KMS-11 (cell line): ENCODE data around the gene ELL2.

Experiments
- H2AFZ ChIP-seq: fragments of 200-600 bp; sonication (generic); 2 replicates; pipeline ENCODE4 v1.6.1; 2016; ENCODE audit warnings: antibody characterized with exemption, mixed run types, low read depth
- H3K27ac ChIP-seq: fragments of 200-600 bp; sonication (generic); 2 replicates; pipeline ENCODE4 v1.6.1; 2016; ENCODE audit warnings: mild to moderate bottlenecking, mixed run types
- H3K27me3 ChIP-seq: fragments of 200-600 bp; sonication (generic); 2 replicates; pipeline ENCODE4 v1.6.1; 2017; ENCODE audit warnings: mild to moderate bottlenecking, low read depth, mixed run types, moderate library complexity; ENCODE audit not compliant: insufficient read depth
- H3K36me3 ChIP-seq: fragments of 200-600 bp; sonication (generic); 2 replicates; pipeline ENCODE4 v1.6.1; 2017; ENCODE audit warnings: mild to moderate bottlenecking, mixed run types; ENCODE audit not compliant: insufficient read depth
- H3K4me1 ChIP-seq: fragments of 200-600 bp; sonication (generic); 2 replicates; pipeline ENCODE4 v1.6.1; 2016; ENCODE audit warnings: mild to moderate bottlenecking, low read depth, mixed run types; ENCODE audit not compliant: poor library complexity, severe bottlenecking
- H3K4me2 ChIP-seq: fragments of 200-600 bp; sonication (generic); 2 replicates; pipeline ENCODE4 v1.7.0; 2016; ENCODE audit warnings: mild to moderate bottlenecking, mixed run types
- H3K4me3 ChIP-seq: fragments of 200-600 bp; sonication (generic); IDR thresholded peaks from 2 replicates; pipeline ENCODE4 v1.6.1; 2017; ENCODE audit warnings: low read depth, low read length, mixed read lengths; ENCODE audit not compliant: insufficient read depth
- H3K79me2 ChIP-seq: fragments of 200-600 bp; sonication (generic); 2 replicates; pipeline ENCODE4 v1.6.1; 2016; ENCODE audit warnings: low read depth, mixed run types; ENCODE audit not compliant: insufficient read depth
- H3K9ac ChIP-seq: fragments of 200-600 bp; sonication (generic); 2 replicates; pipeline ENCODE4 v1.6.1; 2016; ENCODE audit warnings: mild to moderate bottlenecking, mixed run types
- H4K20me1 ChIP-seq: fragments of 200-600 bp; sonication (generic); 2 replicates; pipeline ENCODE4 v1.6.1; 2016; ENCODE audit warnings: mild to moderate bottlenecking, mixed run types; ENCODE audit not compliant: insufficient read depth
- TF ChIP-seq, protein P1 (sequence below): fragments of 200-600 bp; sonication (generic); conservative IDR thresholded peaks from 2 replicates; pipeline ENCODE4 v1.6.1; 2017; ENCODE audit warnings: low read depth, mild to moderate bottlenecking, antibody characterized with exemption, low read length, moderate library complexity, mixed read lengths

The ELL2 gene

DNA sequence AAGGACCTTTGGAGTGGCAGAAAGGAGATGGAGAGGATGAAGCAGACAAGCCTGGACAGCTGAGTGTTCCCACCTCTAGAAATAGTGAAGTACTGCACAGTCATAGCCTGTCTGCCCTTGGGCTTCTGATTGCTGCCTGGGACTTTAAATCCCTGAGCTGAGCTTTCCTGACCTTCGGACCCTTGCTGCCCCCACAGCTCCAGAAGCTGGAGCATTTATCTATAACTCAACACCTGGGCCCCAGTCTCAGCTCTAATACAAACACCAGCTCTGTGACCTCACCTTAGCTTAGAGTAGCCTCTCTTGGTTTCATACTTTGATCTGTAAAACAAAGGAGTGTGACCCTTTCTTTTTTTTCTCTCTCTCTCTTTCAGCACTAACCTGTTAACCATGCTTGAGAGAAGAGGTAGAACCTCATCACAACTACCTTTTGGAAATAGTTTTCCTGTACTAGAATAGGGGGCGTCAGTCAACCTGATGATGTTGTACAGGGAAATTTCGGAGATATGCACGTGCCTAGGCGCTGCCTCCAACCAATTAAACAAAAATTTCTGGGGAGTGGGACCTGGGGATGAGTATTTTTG is 25.4 kb upstream of the ELL2 start:
- H3K36me3 ChIP-seq, result no peaks in the 10 kb centered on the region
- no peaks in the 10 kb centered on the region for H4K20me1 ChIP-seq
- H3K4me1 ChIP-seq, result no peaks in the 10 kb centered on the region
- H2AFZ ChIP-seq, result no peak overlapping the region
- no peak overlapping the region for H3K4me2 ChIP-seq
- no peak overlapping the region for H3K9ac ChIP-seq
- H3K27ac ChIP-seq, result no peak overlapping the region
- H3K4me3 ChIP-seq, result no peak overlapping the region
- no peaks in the 10 kb centered on the region for H3K79me2 ChIP-seq
- TF ChIP-seq, protein P1, sequence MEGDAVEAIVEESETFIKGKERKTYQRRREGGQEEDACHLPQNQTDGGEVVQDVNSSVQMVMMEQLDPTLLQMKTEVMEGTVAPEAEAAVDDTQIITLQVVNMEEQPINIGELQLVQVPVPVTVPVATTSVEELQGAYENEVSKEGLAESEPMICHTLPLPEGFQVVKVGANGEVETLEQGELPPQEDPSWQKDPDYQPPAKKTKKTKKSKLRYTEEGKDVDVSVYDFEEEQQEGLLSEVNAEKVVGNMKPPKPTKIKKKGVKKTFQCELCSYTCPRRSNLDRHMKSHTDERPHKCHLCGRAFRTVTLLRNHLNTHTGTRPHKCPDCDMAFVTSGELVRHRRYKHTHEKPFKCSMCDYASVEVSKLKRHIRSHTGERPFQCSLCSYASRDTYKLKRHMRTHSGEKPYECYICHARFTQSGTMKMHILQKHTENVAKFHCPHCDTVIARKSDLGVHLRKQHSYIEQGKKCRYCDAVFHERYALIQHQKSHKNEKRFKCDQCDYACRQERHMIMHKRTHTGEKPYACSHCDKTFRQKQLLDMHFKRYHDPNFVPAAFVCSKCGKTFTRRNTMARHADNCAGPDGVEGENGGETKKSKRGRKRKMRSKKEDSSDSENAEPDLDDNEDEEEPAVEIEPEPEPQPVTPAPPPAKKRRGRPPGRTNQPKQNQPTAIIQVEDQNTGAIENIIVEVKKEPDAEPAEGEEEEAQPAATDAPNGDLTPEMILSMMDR, result no peak
- H3K27me3 ChIP-seq, result no peaks in the 10 kb centered on the region

DNA sequence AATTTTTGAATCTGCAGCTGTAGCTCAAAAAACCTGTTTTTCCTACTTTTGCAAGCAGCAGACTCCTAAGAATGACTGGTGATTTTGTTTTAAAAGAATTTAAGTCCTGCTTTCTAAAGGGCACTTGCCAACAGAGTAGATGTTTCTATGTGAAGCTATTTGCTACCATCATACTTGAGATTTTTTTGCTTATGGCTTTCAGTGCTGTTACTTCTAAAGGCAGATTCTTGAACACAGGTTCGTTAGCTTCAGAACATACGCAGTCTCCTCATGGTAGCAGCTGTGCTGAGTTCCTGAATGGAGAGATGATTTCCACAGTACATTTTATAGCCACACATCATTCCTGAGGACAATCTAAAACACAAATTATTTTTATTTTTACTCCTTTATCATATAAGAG is 24.4 kb upstream of the ELL2 start:
- Histone ChIP-seq H3K4me2 (no peak overlapping the region), H3K4me1 (no peaks in the 10 kb centered on the region)

DNA sequence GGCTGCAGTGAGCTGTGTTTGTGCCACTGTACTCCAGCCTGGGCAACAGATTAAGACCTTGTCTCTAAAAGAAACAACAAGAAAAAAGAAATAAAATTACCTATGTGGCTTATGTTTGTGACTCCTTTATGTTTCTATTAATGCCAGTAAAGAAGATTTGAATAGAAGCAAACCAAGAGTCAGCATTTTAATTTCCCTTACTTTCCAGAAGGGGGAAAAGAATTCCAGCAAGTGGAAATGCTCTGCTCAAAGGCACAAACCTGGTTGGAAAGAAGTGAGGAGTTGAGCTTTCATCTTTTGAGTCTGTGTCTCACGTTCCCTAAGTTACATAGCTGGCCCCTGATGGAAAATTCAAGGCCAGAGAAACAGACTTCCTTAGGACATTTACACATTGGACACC is 23.6 kb upstream of the ELL2 start:
- H3K79me2 ChIP-seq, result no peaks in the 10 kb centered on the region
- H3K27me3 ChIP-seq, result no peaks in the 10 kb centered on the region
- no peaks in the 10 kb centered on the region for H3K36me3 ChIP-seq
- no peaks in the 10 kb centered on the region for H3K4me1 ChIP-seq
- H3K4me3 ChIP-seq, result no peak overlapping the region
- H3K4me2 ChIP-seq, result no peak overlapping the region
- H4K20me1 ChIP-seq, result no peaks in the 10 kb centered on the region
- TF ChIP-seq, protein P1, result no peak
- no peak overlapping the region for H3K27ac ChIP-seq
- H3K9ac ChIP-seq, result no peak overlapping the region
- H2AFZ ChIP-seq, result no peak overlapping the region

More for the DNA sequence above, 24.4 kb upstream of the ELL2 start:
- no peaks in the 10 kb centered on the region for H3K27me3 ChIP-seq
- no peak overlapping the region for H3K4me3 ChIP-seq
- no peaks in the 10 kb centered on the region for H3K79me2 ChIP-seq
- H4K20me1 ChIP-seq, result no peaks in the 10 kb centered on the region
- no peak overlapping the region for H3K9ac ChIP-seq
- H2AFZ ChIP-seq, result no peak overlapping the region
- no peak overlapping the region for H3K27ac ChIP-seq
- H3K36me3 ChIP-seq, result no peaks in the 10 kb centered on the region
- TF ChIP-seq, protein P1, result no peak

DNA sequence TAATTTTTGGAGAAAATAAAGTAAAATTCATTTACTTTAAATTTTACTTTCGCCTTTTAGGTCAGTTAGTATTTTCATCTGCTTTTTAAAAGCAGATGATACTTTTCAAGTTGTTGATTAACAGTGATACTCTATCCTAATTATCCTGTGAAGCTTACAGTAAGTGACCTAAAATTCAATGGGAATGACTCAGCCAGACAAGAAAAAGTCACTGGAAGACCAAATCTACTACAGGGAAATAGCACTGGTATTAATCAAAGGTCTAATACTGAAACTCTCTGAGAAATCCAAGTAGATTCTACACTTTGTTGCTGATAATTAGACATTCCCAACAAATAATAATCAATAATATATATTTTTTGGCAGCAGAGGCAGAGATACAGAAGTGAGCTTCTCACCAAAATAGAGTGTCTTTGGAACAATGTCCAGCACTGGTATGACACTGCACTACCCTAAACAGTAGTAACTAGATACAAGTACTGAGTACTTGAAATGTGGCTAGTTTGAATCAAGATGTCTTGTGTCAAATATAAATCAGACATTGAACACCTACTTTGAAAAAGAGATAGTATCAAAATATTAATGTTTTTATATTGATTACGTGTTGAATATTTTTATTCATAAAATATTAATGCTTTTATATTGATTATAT is 22.8 kb upstream of the ELL2 start:
- H3K36me3 ChIP-seq, result no peaks in the 10 kb centered on the region
- no peaks in the 10 kb centered on the region for H3K79me2 ChIP-seq
- no peak overlapping the region for H3K9ac ChIP-seq
- H2AFZ ChIP-seq, result no peak overlapping the region
- H4K20me1 ChIP-seq, result no peaks in the 10 kb centered on the region
- H3K27me3 ChIP-seq, result no peaks in the 10 kb centered on the region
- TF ChIP-seq, protein P1, result no peak
- no peak overlapping the region for H3K27ac ChIP-seq
- no peak overlapping the region for H3K4me2 ChIP-seq
- H3K4me1 ChIP-seq, result no peaks in the 10 kb centered on the region
- no peak overlapping the region for H3K4me3 ChIP-seq
